HG02840 (cell line): Measurements from ENCODE around the gene DIRAS2.
"Not testable (repeated sequence)": the region's sequence is repeated elsewhere in the genome, so short reads cannot be mapped to it uniquely, and the experiment has no call there.

Source experiments
- ATAC-seq: cut with Tn5 transposase; IDR thresholded peaks from one replicate; pipeline ENCODE4 v1.9.1; 2021; ENCODE audit warnings: mild to moderate bottlenecking, moderate library complexity, moderate number of reproducible peaks; ENCODE audit not compliant: unreplicated experiment, low FRiP score

DIRAS2 gene

GRCh38 chr9:90642570-90643539, at the start of gene DIRAS2:
Gene DIRAS2 (minus strand): TSS chr9:90642824. CDS start chr9:90613827, 28,997 bp downstream.
- no peak for ATAC-seq

GRCh38 chr9:90684736-90685135, 42.1 kb upstream of the DIRAS2 start:
- no peak for ATAC-seq

GRCh38 chr9:90684106-90684505, 41.5 kb upstream of the DIRAS2 start:
- ATAC-seq, result no peak

- ATAC-seq, result no peak
These were observed 37.9 kb upstream of the DIRAS2 start for GRCh38 chr9:90680534-90680933.

GRCh38 chr9:90665072-90665471, 22.4 kb upstream of the DIRAS2 start:
- ATAC-seq, result no peak

GRCh38 chr9:90659650-90660364, 17.2 kb upstream of the DIRAS2 start:
- no peak for ATAC-seq

- ATAC-seq, result no peak
These were observed 16.2 kb upstream of the DIRAS2 start for GRCh38 chr9:90658783-90659182.

- ATAC-seq, result no peak
These were observed 15.6 kb upstream of the DIRAS2 start for GRCh38 chr9:90658181-90658580.

GRCh38 chr9:90656876-90657275, 14.3 kb upstream of the DIRAS2 start:
- not testable (repeated sequence) for ATAC-seq

- ATAC-seq, result no peak
These were observed 8.6 kb upstream of the DIRAS2 start for GRCh38 chr9:90651246-90651645.

- ATAC-seq, result no peak
These were observed 5.2 kb upstream of the DIRAS2 start for GRCh38 chr9:90647843-90648242.

GRCh38 chr9:90645721-90646120, 3.1 kb upstream of the DIRAS2 start:
- ATAC-seq, result no peak

- no peak for ATAC-seq
These were observed 638 bp downstream of the DIRAS2 start for GRCh38 chr9:90641884-90642487.

GRCh38 chr9:90641086-90641485, 1.5 kb downstream of the DIRAS2 start:
- no peak for ATAC-seq

GRCh38 chr9:90640361-90640760, 2.3 kb downstream of the DIRAS2 start:
- no peak for ATAC-seq

- ATAC-seq, result no peak
These were observed 5.0 kb downstream of the DIRAS2 start for GRCh38 chr9:90637626-90638025.

GRCh38 chr9:90632647-90633207, 9.9 kb downstream of the DIRAS2 start:
- no peak for ATAC-seq

- ATAC-seq, result no peak
These were observed 10.7 kb downstream of the DIRAS2 start for GRCh38 chr9:90631964-90632363.

- ATAC-seq, result no peak
These were observed 12.6 kb downstream of the DIRAS2 start for GRCh38 chr9:90629991-90630390.

- no peak for ATAC-seq
These were observed 13.3 kb downstream of the DIRAS2 start for GRCh38 chr9:90629354-90629753.

GRCh38 chr9:90616806-90617205, 25.8 kb downstream of the DIRAS2 start:
- ATAC-seq, result no peak
